Mesenchymal stem cell (in vitro differentiated cells and primary cell): ENCODE results near the gene WWOX.

Experiments used
- DNase-seq: peaks from one replicate; pipeline ENCODE4 v3.0.0-alpha.2; 2013
- H2AFZ ChIP-seq: one replicate; pipeline ENCODE4 v1.6.1; 2013; ENCODE audit warnings: low read depth, mild to moderate bottlenecking, control low read depth, inconsistent platforms, low read length, moderate library complexity
- H2AK5ac ChIP-seq: 2 replicates; pipeline ENCODE4 v1.6.1; 2013; ENCODE audit warnings: low read length, moderate library complexity, mild to moderate bottlenecking, inconsistent platforms; ENCODE audit not compliant: severe bottlenecking
- H2BK120ac ChIP-seq: one replicate; pipeline ENCODE4 v1.6.1; 2013; ENCODE audit warnings: low read depth, mild to moderate bottlenecking, inconsistent platforms, low read length, moderate library complexity
- H2BK12ac ChIP-seq, 2 experiments: one replicate each; pipeline ENCODE4 v1.6.1; 2013; ENCODE audit warnings: inconsistent platforms in 2 of 2, low read length in 2 of 2, mild to moderate bottlenecking in 2 of 2, moderate library complexity in 2 of 2, control low read depth in 1 of 2
- H2BK15ac ChIP-seq: one replicate; pipeline ENCODE4 v1.6.1; 2013; ENCODE audit warnings: mild to moderate bottlenecking, low read depth, inconsistent platforms; ENCODE audit not compliant: poor library complexity, severe bottlenecking
- H2BK5ac ChIP-seq: 2 replicates; pipeline ENCODE4 v1.6.1; 2013; ENCODE audit warnings: low read depth, mild to moderate bottlenecking, low read length, control low read depth, inconsistent platforms; ENCODE audit not compliant: poor library complexity, severe bottlenecking
- H3K14ac ChIP-seq, 2 experiments: one replicate each; pipeline ENCODE4 v1.6.1; 2013; ENCODE audit warnings: inconsistent platforms in 2 of 2, low read length in 2 of 2, control low read depth in 1 of 2, mild to moderate bottlenecking in 1 of 2, moderate library complexity in 1 of 2
- H3K18ac ChIP-seq, 2 experiments: one replicate each; pipeline ENCODE4 v1.6.1; 2013; ENCODE audit warnings: inconsistent platforms in 2 of 2, low read length in 2 of 2, control low read depth in 1 of 2, low read depth in 1 of 2, mild to moderate bottlenecking in 1 of 2
- H3K23ac ChIP-seq, 2 experiments: one replicate each; pipeline ENCODE4 v1.6.1; 2013; ENCODE audit warnings: inconsistent platforms in 2 of 2, low read length in 2 of 2, mild to moderate bottlenecking in 2 of 2, moderate library complexity in 2 of 2, control low read depth in 1 of 2
- H3K27ac ChIP-seq: 2 replicates; pipeline ENCODE4 v1.5.1; 2013; ENCODE audit warnings: mild to moderate bottlenecking, moderate library complexity, low read length, control low read depth, inconsistent platforms; ENCODE audit not compliant: poor library complexity, severe bottlenecking
- H3K27me3 ChIP-seq, 2 experiments: 2 replicates each; pipeline versions ENCODE4 v1.6.1 to v1.7.0; 2013; ENCODE audit warnings: low read length in 2 of 2, mild to moderate bottlenecking in 2 of 2, moderate library complexity in 2 of 2, control low read depth in 1 of 2, inconsistent platforms in 1 of 2; ENCODE audit not compliant: control insufficient read depth in 1 of 2, insufficient read depth in 1 of 2
- H3K36me3 ChIP-seq, 2 experiments: 2 replicates each; pipeline versions ENCODE4 v1.6.1 to v1.7.0; 2013; ENCODE audit warnings: low read length in 2 of 2, control low read depth in 1 of 2, inconsistent platforms in 1 of 2, low read depth in 1 of 2, mild to moderate bottlenecking in 1 of 2; ENCODE audit not compliant: insufficient read depth in 2 of 2, control insufficient read depth in 1 of 2
- H3K4ac ChIP-seq, 2 experiments: one replicate each; pipeline ENCODE4 v1.6.1; 2013; ENCODE audit warnings: inconsistent platforms in 2 of 2, low read length in 2 of 2, mild to moderate bottlenecking in 2 of 2, moderate library complexity in 2 of 2, control low read depth in 1 of 2, low read depth in 1 of 2
- H3K4me1 ChIP-seq: 2 replicates; pipeline ENCODE4 v1.6.1; 2013; ENCODE audit warnings: low read depth, low read length, control low read depth; ENCODE audit not compliant: control insufficient read depth, insufficient read depth
- H3K4me2 ChIP-seq: 2 replicates; pipeline ENCODE4 v1.6.1; 2013; ENCODE audit warnings: low read length, mild to moderate bottlenecking, inconsistent platforms; ENCODE audit not compliant: poor library complexity, severe bottlenecking
- H3K4me3 ChIP-seq, 2 experiments: 2 replicates each; pipeline versions ENCODE4 v1.5.1 to v1.7.0; 2013; ENCODE audit warnings: low read length in 2 of 2, mild to moderate bottlenecking in 2 of 2, control low read depth in 1 of 2, low read depth in 1 of 2; ENCODE audit not compliant: insufficient read depth in 1 of 2
- H3K79me1 ChIP-seq: replicated peaks from 2 replicates; pipeline ENCODE4 v1.6.1; 2013; ENCODE audit warnings: mild to moderate bottlenecking, control low read depth, low read length, inconsistent platforms; ENCODE audit not compliant: poor library complexity, severe bottlenecking
- H3K9ac ChIP-seq: 2 replicates; pipeline ENCODE4 v1.7.0; 2013; ENCODE audit warnings: mild to moderate bottlenecking, low read length, moderate library complexity
- H3K9me3 ChIP-seq: 2 replicates; pipeline ENCODE4 v1.7.0; 2013; ENCODE audit warnings: mild to moderate bottlenecking, low read length; ENCODE audit not compliant: control insufficient read depth
- H4K8ac ChIP-seq: one replicate; pipeline ENCODE4 v1.6.1; 2013; ENCODE audit warnings: inconsistent platforms, mild to moderate bottlenecking, low read length, moderate library complexity
- H4K91ac ChIP-seq: one replicate; pipeline ENCODE4 v1.6.1; 2013; ENCODE audit warnings: mild to moderate bottlenecking, low read length, inconsistent platforms
- WGBS: methylation state at CpG from one replicate; pipeline ENCODE4 v1.1.7; 2013; ENCODE audit warnings: mixed read lengths; 5-methylcytosine and 5-hydroxymethylcytosine counted together

WWOX gene

GRCh38 chr16:79122343-79122742 is 1022.9 kb downstream of the WWOX start:
- no peak overlapping the region for H3K9ac ChIP-seq
- no peaks in the 10 kb centered on the region for H3K79me1 ChIP-seq
- no peaks in the 10 kb centered on the region for H3K4me1 ChIP-seq
- H2BK5ac ChIP-seq = no peak overlapping the region
- peaks cover 7% of the 10 kb centered on the region for H3K9me3 ChIP-seq
- no peak overlapping the region for H4K8ac ChIP-seq
- H3K4ac ChIP-seq = no peak overlapping the region
- no peak overlapping the region for H2AFZ ChIP-seq
- H4K91ac ChIP-seq = no peak overlapping the region
- H2BK120ac ChIP-seq = no peak overlapping the region
- WGBS = 97% methylated on average over 8 of the region's 8 CpGs
- H2BK15ac ChIP-seq = no peak overlapping the region
- no peaks in the 10 kb centered on the region for H3K36me3 ChIP-seq
- H3K27me3 ChIP-seq = no peaks in the 10 kb centered on the region
- H2AK5ac ChIP-seq = no peak overlapping the region
- H3K14ac ChIP-seq = no peak overlapping the region
- no peak overlapping the region for H3K18ac ChIP-seq
- no peak for DNase-seq
- H3K4me3 ChIP-seq = no peak overlapping the region
- H3K27ac ChIP-seq = no peak overlapping the region
- no peak overlapping the region for H2BK12ac ChIP-seq
- H3K4me2 ChIP-seq = no peak overlapping the region
- no peak overlapping the region for H3K23ac ChIP-seq

GRCh38 chr16:79124016-79124756 is 1024.7 kb downstream of the WWOX start:
- Histone ChIP-seq H3K23ac (no peak overlapping the region), H2BK5ac (no peak overlapping the region), H3K4me1 (no peaks in the 10 kb centered on the region), H2BK12ac (no peak overlapping the region), H2BK15ac (no peak overlapping the region), H2BK120ac (no peak overlapping the region), H3K4ac (no peak overlapping the region), H3K4me2 (no peak overlapping the region), H3K9me3 (no peaks in the 10 kb centered on the region), H3K9ac (no peak overlapping the region), H3K27ac (no peak overlapping the region), H2AFZ (no peak overlapping the region), H3K27me3 (no peaks in the 10 kb centered on the region), H2AK5ac (no peak overlapping the region), H3K79me1 (no peaks in the 10 kb centered on the region), H3K36me3 (no peaks in the 10 kb centered on the region), H3K18ac (no peak overlapping the region), H3K4me3 (no peak overlapping the region), H4K8ac (no peak overlapping the region), H4K91ac (no peak overlapping the region), H3K14ac (no peak overlapping the region)
- no peak for DNase-seq
- WGBS = 86% methylated on average over 18 of the region's 18 CpGs

- DNase-seq = no peak
- no peaks in the 10 kb centered on the region for H3K36me3 ChIP-seq
- H2AFZ ChIP-seq = no peak overlapping the region
- H3K14ac ChIP-seq = no peak overlapping the region
- no peak overlapping the region for H2BK12ac ChIP-seq
- H4K8ac ChIP-seq = no peak overlapping the region
- H2BK120ac ChIP-seq = no peak overlapping the region
- H3K4me2 ChIP-seq = no peak overlapping the region
- H2AK5ac ChIP-seq = no peak overlapping the region
- H3K9me3 ChIP-seq = no peaks in the 10 kb centered on the region
- no peak overlapping the region for H3K18ac ChIP-seq
- H3K9ac ChIP-seq = no peak overlapping the region
- H4K91ac ChIP-seq = no peak overlapping the region
- H3K23ac ChIP-seq = no peak overlapping the region
- H2BK15ac ChIP-seq = no peak overlapping the region
- no peaks in the 10 kb centered on the region for H3K79me1 ChIP-seq
- H3K27ac ChIP-seq = no peak overlapping the region
- H3K27me3 ChIP-seq = no peaks in the 10 kb centered on the region
- H2BK5ac ChIP-seq = no peak overlapping the region
- 88% methylated on average over 1 of the region's 1 CpG for WGBS
- no peak overlapping the region for H3K4me3 ChIP-seq
- H3K4me1 ChIP-seq = no peaks in the 10 kb centered on the region
- no peak overlapping the region for H3K4ac ChIP-seq
Observed at GRCh38 chr16:79127766-79128165, 1028.3 kb downstream of the WWOX start.

GRCh38 chr16:79128706-79129105 is 1029.3 kb downstream of the WWOX start:
- Histone ChIP-seq H2AFZ (no peak overlapping the region), H3K4me3 (no peak overlapping the region), H3K9me3 (no peaks in the 10 kb centered on the region)

More at GRCh38 chr16:79128706-79129105, 1029.3 kb downstream of the WWOX start:
- H3K14ac ChIP-seq = no peak overlapping the region
- H2BK120ac ChIP-seq = no peak overlapping the region
- no peak overlapping the region for H2AK5ac ChIP-seq
- no peak overlapping the region for H2BK15ac ChIP-seq
- H3K9ac ChIP-seq = no peak overlapping the region
- H2BK5ac ChIP-seq = no peak overlapping the region
- H3K27me3 ChIP-seq = no peaks in the 10 kb centered on the region
- no peak overlapping the region for H3K18ac ChIP-seq
- H3K27ac ChIP-seq = no peak overlapping the region
- H3K36me3 ChIP-seq = no peaks in the 10 kb centered on the region
- no peak overlapping the region for H4K91ac ChIP-seq
- H3K23ac ChIP-seq = no peak overlapping the region
- no peaks in the 10 kb centered on the region for H3K4me1 ChIP-seq
- H4K8ac ChIP-seq = no peak overlapping the region
- H3K4me2 ChIP-seq = no peak overlapping the region
- no peak overlapping the region for H2BK12ac ChIP-seq
- no peaks in the 10 kb centered on the region for H3K79me1 ChIP-seq
- no peak for DNase-seq
- 83% methylated on average over 5 of the region's 5 CpGs for WGBS
- no peak overlapping the region for H3K4ac ChIP-seq
